GM12878 (cell line): ENCODE measurements around the gene RETREG2. TPM values are rescaled to one million over a fixed set of nuclear protein-coding genes. Genes with fewer than 3 reads are reported as not detected.

ENCODE experiments used
- ATF3 ChIP-seq: IDR thresholded peaks from 2 replicates; pipeline ENCODE4 v1.6.1; 2011; ENCODE audit warnings: low read depth, mild to moderate bottlenecking, low read length, moderate library complexity, borderline replicate concordance; ENCODE audit errors: extremely low read depth
- ATF7 ChIP-seq: fragments of 450-650 bp; IDR thresholded peaks from 2 replicates; pipeline ENCODE4 v1.6.1; 2016; ENCODE audit warnings: low read depth, mild to moderate bottlenecking
- BHLHE40 ChIP-seq, 2 experiments: fragments of 450-650 bp in 1 of 2; IDR thresholded peaks; 2 replicates each; pipeline ENCODE4 v1.6.1; 2011 to 2017; ENCODE audit warnings: low read depth in 2 of 2, borderline replicate concordance in 1 of 2, improper control_type of control experiment in 1 of 2, low read length in 1 of 2, mild to moderate bottlenecking in 1 of 2
- CREB1 ChIP-seq: IDR thresholded peaks from 2 replicates; pipeline ENCODE4 v1.6.1; 2012; ENCODE audit warnings: low read depth, mild to moderate bottlenecking, inconsistent platforms
- HDAC6 ChIP-seq: fragments of 200-600 bp; sonication (generic); IDR thresholded peaks from one replicate; pipeline ENCODE4 v1.8.0; 2017; ENCODE audit warnings: antibody characterized with exemption; ENCODE audit not compliant: unreplicated experiment
- IRF4 ChIP-seq: IDR thresholded peaks from 2 replicates; pipeline ENCODE4 v1.6.1; 2011; ENCODE audit warnings: low read depth, low read length
- MTA2 ChIP-seq: fragments of 450-650 bp; IDR thresholded peaks from 2 replicates; pipeline ENCODE4 v1.6.1; 2016; ENCODE audit warnings: low read depth, mild to moderate bottlenecking, moderate library complexity
- MYB ChIP-seq: fragments of 150-350 bp; IDR thresholded peaks from 2 replicates; pipeline ENCODE4 v1.6.1; 2014; ENCODE audit warnings: mild to moderate bottlenecking, low read depth, low read length, borderline replicate concordance
- PKNOX1 ChIP-seq: fragments of 450-650 bp; IDR thresholded peaks from 2 replicates; pipeline ENCODE4 v1.6.1; 2016; ENCODE audit warnings: mild to moderate bottlenecking
- RUNX3 ChIP-seq: IDR thresholded peaks from 2 replicates; pipeline ENCODE4 v1.6.1; 2012; ENCODE audit warnings: low read length, inconsistent platforms
- SMAD1 ChIP-seq: fragments of 450-650 bp; IDR thresholded peaks from 2 replicates; pipeline ENCODE4 v1.6.1; 2018; ENCODE audit warnings: mild to moderate bottlenecking, low read depth; ENCODE audit not compliant: partially characterized antibody
- SPI1 ChIP-seq: IDR thresholded peaks from 2 replicates; pipeline ENCODE4 v1.6.1; 2011; ENCODE audit warnings: low read depth, mild to moderate bottlenecking, low read length, moderate library complexity, borderline replicate concordance; ENCODE audit not compliant: insufficient read depth
- STAT1 ChIP-seq: fragments of 450-650 bp; conservative IDR thresholded peaks from 2 replicates; pipeline ENCODE4 v1.6.1; 2014; ENCODE audit warnings: antibody characterized with exemption, mild to moderate bottlenecking
- polyA plus RNA-seq, 11 experiments: library from polyadenylated mRNA; depleted of rRNA in 4 of 11; unstranded in 6 of 11; stranded (reverse) in 5 of 11; fragments of >200 nt; fragmentation: Nextera tagmentation in 4 of 11; fragmentation: Illumina TruSeq in 1 of 11; extraction: Ambion mirVana in 4 of 11; extraction: Trizol in 1 of 11; gene quantifications; 1 replicate in 1 of 11; 2 replicates in 10 of 11; pipeline versions ENCODE4 v1.2.1 to v1.2.3, GENCODE V29; 2011 to 2016; ENCODE audit warnings: inconsistent platforms in 2 of 11, missing spikeins in 2 of 11, low read depth in 1 of 11
- total RNA-seq, 4 experiments: library from RNA; depleted of rRNA in 3 of 4; stranded (reverse); fragments of >200 nt in 3 of 4; fragmentation: Illumina TruSeq in 1 of 4; extraction: Trizol in 1 of 4; gene quantifications; 2 replicates each; pipeline versions ENCODE4 v1.2.1 to v1.2.3, GENCODE V29; 2013 to 2021
- TF ChIP-seq, protein P1 (sequence below): fragments of 450-650 bp; IDR thresholded peaks from 2 replicates; pipeline ENCODE4 v1.6.1; 2017; ENCODE audit warnings: mild to moderate bottlenecking, low read depth, inconsistent platforms; ENCODE audit not compliant: poor library complexity, severe bottlenecking
- TF ChIP-seq, protein P2 (sequence below): IDR thresholded peaks from 2 replicates; pipeline ENCODE4 v1.6.1; 2012; ENCODE audit warnings: mild to moderate bottlenecking, low read depth, low read length
- TF ChIP-seq, protein P3 (sequence below): fragments of 450-650 bp; IDR thresholded peaks from 2 replicates; pipeline ENCODE4 v1.6.1; 2017; ENCODE audit warnings: low read depth, mild to moderate bottlenecking, moderate library complexity

The RETREG2 gene
- total and polyA plus RNA-seq, 10 of the 15 experiments (the other 5 are each of a cell fraction or from before 2014, with no cell fraction given): 10.1 to 72.0 (median 28.3) TPM

DNA sequence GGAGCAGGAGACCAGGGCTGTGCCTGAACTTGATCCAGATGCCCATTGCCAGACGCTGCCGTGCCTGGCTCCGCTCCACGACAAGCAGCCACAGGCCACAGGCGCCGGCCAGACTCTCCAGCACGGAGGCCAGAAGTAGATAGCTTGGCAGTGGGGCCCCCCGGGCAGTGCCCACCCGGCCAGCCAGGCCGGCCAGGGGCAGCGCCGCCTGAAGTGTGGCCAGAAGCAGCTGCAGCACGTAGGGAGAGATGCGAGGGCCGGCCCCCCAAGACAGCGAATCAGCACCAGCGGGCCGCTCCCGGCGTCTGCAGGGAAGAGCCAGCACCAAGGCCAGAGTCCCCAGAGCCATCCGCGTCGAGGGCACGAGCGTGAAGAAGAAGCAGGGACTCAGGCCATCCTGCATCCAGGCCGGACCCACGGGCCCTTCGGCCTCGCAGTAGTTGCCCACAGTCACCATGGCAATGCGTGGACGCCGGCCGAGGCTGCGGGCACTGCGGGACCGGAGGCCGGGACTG lies 40.2 kb downstream of the RETREG2 start (continued):
- TF ChIP-seq, protein P1, sequence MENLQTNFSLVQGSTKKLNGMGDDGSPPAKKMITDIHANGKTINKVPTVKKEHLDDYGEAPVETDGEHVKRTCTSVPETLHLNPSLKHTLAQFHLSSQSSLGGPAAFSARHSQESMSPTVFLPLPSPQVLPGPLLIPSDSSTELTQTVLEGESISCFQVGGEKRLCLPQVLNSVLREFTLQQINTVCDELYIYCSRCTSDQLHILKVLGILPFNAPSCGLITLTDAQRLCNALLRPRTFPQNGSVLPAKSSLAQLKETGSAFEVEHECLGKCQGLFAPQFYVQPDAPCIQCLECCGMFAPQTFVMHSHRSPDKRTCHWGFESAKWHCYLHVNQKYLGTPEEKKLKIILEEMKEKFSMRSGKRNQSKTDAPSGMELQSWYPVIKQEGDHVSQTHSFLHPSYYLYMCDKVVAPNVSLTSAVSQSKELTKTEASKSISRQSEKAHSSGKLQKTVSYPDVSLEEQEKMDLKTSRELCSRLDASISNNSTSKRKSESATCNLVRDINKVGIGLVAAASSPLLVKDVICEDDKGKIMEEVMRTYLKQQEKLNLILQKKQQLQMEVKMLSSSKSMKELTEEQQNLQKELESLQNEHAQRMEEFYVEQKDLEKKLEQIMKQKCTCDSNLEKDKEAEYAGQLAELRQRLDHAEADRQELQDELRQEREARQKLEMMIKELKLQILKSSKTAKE: no peak
- no peak for TF ChIP-seq BHLHE40 (IDR thresholded peaks at IDR 0.05; ENCODE audit: borderline replicate concordance in 1 of 2, low read depth in 2 of 2, low read length in 1 of 2)
- TF ChIP-seq, protein P2, sequence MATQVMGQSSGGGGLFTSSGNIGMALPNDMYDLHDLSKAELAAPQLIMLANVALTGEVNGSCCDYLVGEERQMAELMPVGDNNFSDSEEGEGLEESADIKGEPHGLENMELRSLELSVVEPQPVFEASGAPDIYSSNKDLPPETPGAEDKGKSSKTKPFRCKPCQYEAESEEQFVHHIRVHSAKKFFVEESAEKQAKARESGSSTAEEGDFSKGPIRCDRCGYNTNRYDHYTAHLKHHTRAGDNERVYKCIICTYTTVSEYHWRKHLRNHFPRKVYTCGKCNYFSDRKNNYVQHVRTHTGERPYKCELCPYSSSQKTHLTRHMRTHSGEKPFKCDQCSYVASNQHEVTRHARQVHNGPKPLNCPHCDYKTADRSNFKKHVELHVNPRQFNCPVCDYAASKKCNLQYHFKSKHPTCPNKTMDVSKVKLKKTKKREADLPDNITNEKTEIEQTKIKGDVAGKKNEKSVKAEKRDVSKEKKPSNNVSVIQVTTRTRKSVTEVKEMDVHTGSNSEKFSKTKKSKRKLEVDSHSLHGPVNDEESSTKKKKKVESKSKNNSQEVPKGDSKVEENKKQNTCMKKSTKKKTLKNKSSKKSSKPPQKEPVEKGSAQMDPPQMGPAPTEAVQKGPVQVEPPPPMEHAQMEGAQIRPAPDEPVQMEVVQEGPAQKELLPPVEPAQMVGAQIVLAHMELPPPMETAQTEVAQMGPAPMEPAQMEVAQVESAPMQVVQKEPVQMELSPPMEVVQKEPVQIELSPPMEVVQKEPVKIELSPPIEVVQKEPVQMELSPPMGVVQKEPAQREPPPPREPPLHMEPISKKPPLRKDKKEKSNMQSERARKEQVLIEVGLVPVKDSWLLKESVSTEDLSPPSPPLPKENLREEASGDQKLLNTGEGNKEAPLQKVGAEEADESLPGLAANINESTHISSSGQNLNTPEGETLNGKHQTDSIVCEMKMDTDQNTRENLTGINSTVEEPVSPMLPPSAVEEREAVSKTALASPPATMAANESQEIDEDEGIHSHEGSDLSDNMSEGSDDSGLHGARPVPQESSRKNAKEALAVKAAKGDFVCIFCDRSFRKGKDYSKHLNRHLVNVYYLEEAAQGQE: peak; percentile 78
- no peak for TF ChIP-seq CREB1
- no peak for TF ChIP-seq PKNOX1
- no peak for TF ChIP-seq SMAD1
- TF ChIP-seq IRF4: no peak
- TF ChIP-seq RUNX3: 0 out of 2 replicates have a peak, but pooled peaks have one; percentile 15
- TF ChIP-seq, protein P3, sequence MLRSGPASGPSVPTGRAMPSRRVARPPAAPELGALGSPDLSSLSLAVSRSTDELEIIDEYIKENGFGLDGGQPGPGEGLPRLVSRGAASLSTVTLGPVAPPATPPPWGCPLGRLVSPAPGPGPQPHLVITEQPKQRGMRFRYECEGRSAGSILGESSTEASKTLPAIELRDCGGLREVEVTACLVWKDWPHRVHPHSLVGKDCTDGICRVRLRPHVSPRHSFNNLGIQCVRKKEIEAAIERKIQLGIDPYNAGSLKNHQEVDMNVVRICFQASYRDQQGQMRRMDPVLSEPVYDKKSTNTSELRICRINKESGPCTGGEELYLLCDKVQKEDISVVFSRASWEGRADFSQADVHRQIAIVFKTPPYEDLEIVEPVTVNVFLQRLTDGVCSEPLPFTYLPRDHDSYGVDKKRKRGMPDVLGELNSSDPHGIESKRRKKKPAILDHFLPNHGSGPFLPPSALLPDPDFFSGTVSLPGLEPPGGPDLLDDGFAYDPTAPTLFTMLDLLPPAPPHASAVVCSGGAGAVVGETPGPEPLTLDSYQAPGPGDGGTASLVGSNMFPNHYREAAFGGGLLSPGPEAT: no peak
- TF ChIP-seq SPI1: no peak
- no peak for TF ChIP-seq HDAC6
- TF ChIP-seq ATF3: no peak
- TF ChIP-seq MTA2: no peak
- TF ChIP-seq ATF7: no peak
- TF ChIP-seq MYB: no peak
- TF ChIP-seq STAT1: no peak
